B cell (primary cell): ENCODE results near the gene PPP2R2B. TPM values are rescaled to one million over a fixed set of nuclear protein-coding genes. Genes with fewer than 3 reads are reported as not detected.

Experiments
- ATAC-seq: fragments of 200-7000 bp; cut with Tn5 transposase; one replicate; pipeline ENCODE4 v1.10.0; 2021; ENCODE audit warnings: low read depth, mild to moderate bottlenecking, moderate number of reproducible peaks, moderate library complexity
- CTCF ChIA-PET: fragments of 350-600 bp; sonication (Branson Sonifier 250); formaldehyde crosslinking; loops from one replicate; lab custom pipeline; 2021; ENCODE audit warnings: antibody characterized with exemption, inconsistent platforms; lab: Charles Lee
- POLR2A ChIA-PET: fragments of 350-600 bp; sonication (Branson Sonifier 250); formaldehyde crosslinking; loops from one replicate; lab custom pipeline; 2021; ENCODE audit warnings: antibody characterized with exemption; lab: Charles Lee
- DNase-seq: peaks from one replicate; pipeline ENCODE4 v3.0.0; 2013
- H2AFZ ChIP-seq: 2 replicates; pipeline ENCODE4 v1.6.1; 2012; ENCODE audit warnings: mild to moderate bottlenecking, low read depth, low read length; ENCODE audit not compliant: insufficient read depth, poor library complexity, severe bottlenecking
- H3K27ac ChIP-seq, 2 donors: 1 replicate in 1 of 2; 2 replicates in 1 of 2; pipeline ENCODE4 v1.5.1; 2012 to 2013; ENCODE audit warnings: low read length in 2 of 2, mild to moderate bottlenecking in 2 of 2, moderate library complexity in 1 of 2
- H3K27me3 ChIP-seq, 4 experiments: fragments of 200-600 bp in 1 of 4; sonication (generic) in 1 of 4; replicated peaks in 1 of 4; 1 replicate in 2 of 4; 2 replicates in 2 of 4; pipeline versions ENCODE4 v1.6.1 to v1.7.0; 2013 to 2016; ENCODE audit warnings: low read length in 3 of 4, mild to moderate bottlenecking in 2 of 4, mixed read lengths in 1 of 4, moderate library complexity in 1 of 4; ENCODE audit not compliant: insufficient read depth in 4 of 4, control insufficient read depth in 3 of 4; ENCODE audit errors: control extremely low read depth in 1 of 4
- H3K36me3 ChIP-seq, 2 experiments: replicated peaks in 1 of 2; 1 replicate in 1 of 2; 2 replicates in 1 of 2; pipeline versions ENCODE4 v1.6.1 to v1.7.1; 2013; ENCODE audit warnings: low read length in 1 of 2; ENCODE audit not compliant: insufficient read depth in 2 of 2, control insufficient read depth in 1 of 2; ENCODE audit errors: control extremely low read depth in 1 of 2, extremely low read depth in 1 of 2
- H3K4me1 ChIP-seq, 2 donors: fragments of 200-600 bp in 1 of 2; sonication (generic) in 1 of 2; 1 replicate in 1 of 2; 2 replicates in 1 of 2; pipeline versions ENCODE4 v1.5.1 to v1.6.1; 2013 to 2017; ENCODE audit warnings: low read length in 2 of 2; ENCODE audit not compliant: control insufficient read depth in 2 of 2, insufficient read depth in 2 of 2
- H3K4me2 ChIP-seq: replicated peaks from 2 replicates; pipeline ENCODE3; 2012; ENCODE audit warnings: mild to moderate bottlenecking, low read depth, low read length; ENCODE audit not compliant: poor library complexity, severe bottlenecking
- H3K4me3 ChIP-seq, 5 experiments: fragments of 200-600 bp in 1 of 5; sonication (generic) in 1 of 5; 1 replicate in 3 of 5; 2 replicates in 2 of 5; pipeline versions ENCODE4 v1.5.1 to v1.7.0; 2011 to 2016; ENCODE audit warnings: low read length in 4 of 5, mild to moderate bottlenecking in 4 of 5, low read depth in 2 of 5, control low read depth in 1 of 5, moderate library complexity in 1 of 5; ENCODE audit not compliant: insufficient read depth in 1 of 5; ENCODE audit errors: control extremely low read depth in 1 of 5, extremely low read depth in 1 of 5
- H3K79me2 ChIP-seq: fragments of 200-600 bp; sonication (generic); one replicate; pipeline ENCODE4 v1.6.0; 2016; ENCODE audit warnings: low read length; ENCODE audit not compliant: control insufficient read depth, insufficient read depth
- H3K9ac ChIP-seq: fragments of 200-600 bp; sonication (generic); 2 replicates; pipeline ENCODE4 v1.6.1; 2017; ENCODE audit warnings: mild to moderate bottlenecking, low read length, moderate library complexity
- H3K9me3 ChIP-seq, 3 donors: one replicate each; pipeline versions ENCODE4 v1.6.1 to v1.7.1; 2013; ENCODE audit warnings: low read length in 2 of 3; ENCODE audit not compliant: control insufficient read depth in 2 of 3, insufficient read depth in 1 of 3; ENCODE audit errors: control extremely low read depth in 1 of 3
- H4K20me1 ChIP-seq: 2 replicates; pipeline ENCODE4 v1.6.0; 2012; ENCODE audit warnings: mild to moderate bottlenecking, low read length; ENCODE audit not compliant: insufficient read depth, control insufficient read depth, poor library complexity, severe bottlenecking
- H3K27ac Mint-ChIP-seq: one replicate; pipeline ENCODE4 v1.8.0; 2021; ENCODE audit warnings: mixed read lengths
- H3K27me3 Mint-ChIP-seq: one replicate; pipeline ENCODE4 v1.8.0; 2021; ENCODE audit warnings: mixed read lengths
- H3K4me1 Mint-ChIP-seq: one replicate; pipeline ENCODE4 v1.8.0; 2021; ENCODE audit warnings: mixed read lengths
- H3K4me3 Mint-ChIP-seq: one replicate; pipeline ENCODE4 v1.8.0; 2021; ENCODE audit warnings: mixed read lengths
- H3K9me3 Mint-ChIP-seq: one replicate; pipeline ENCODE4 v1.8.0; 2022; ENCODE audit warnings: mixed read lengths; ENCODE audit not compliant: insufficient read depth
- CTCF ChIP-seq: fragments of 200-600 bp; IDR thresholded peaks from one replicate; pipeline ENCODE4 v1.8.0; 2022; ENCODE audit warnings: antibody characterized with exemption, mild to moderate bottlenecking
- EZH2 ChIP-seq: IDR thresholded peaks from 2 replicates; pipeline ENCODE4 v1.6.1; 2012; ENCODE audit warnings: borderline replicate concordance, low read depth, mild to moderate bottlenecking, moderate library complexity, low read length; ENCODE audit not compliant: insufficient read depth, poor library complexity, severe bottlenecking
- WGBS: methylation state at CpG from one replicate; pipeline ENCODE4 v1.1.5; 2013; ENCODE audit warnings: missing lambda C conversion rate; ENCODE audit not compliant: insufficient coverage; 5-methylcytosine and 5-hydroxymethylcytosine counted together
- intact Hi-C: fragments of 100-400 bp; cut with micrococcal nuclease; formaldehyde crosslinking; loops from one replicate; pipeline ENCODE4 v1.10.0; 2022
- polyA plus RNA-seq: library from polyadenylated mRNA; depleted of rRNA; stranded (reverse); fragments of >200 nt; gene quantifications from 2 replicates; pipeline ENCODE4 v1.2.3, GENCODE V29; 2012
- total RNA-seq, 2 donors: library from RNA; stranded (reverse); fragments of 120-200 nt in 1 of 2; gene quantifications; 1 replicate in 1 of 2; 2 replicates in 1 of 2; pipeline versions ENCODE4 v1.2.3 to v1.2.4, GENCODE V29; 2013 to 2022

The PPP2R2B gene
- total and polyA plus RNA-seq, 2 donors (not counting 1 experiment from before 2014, with no cell fraction given), result 0.03 TPM; not detected in 1

GRCh38 chr5:146921225-146921624, 42.7 kb upstream of the PPP2R2B start:
- Mint-ChIP-seq H3K4me1 (no peaks in the 10 kb centered on the region), H3K9me3 (no peaks in the 10 kb centered on the region), H3K27me3 (no peaks in the 10 kb centered on the region), H3K4me3 (no peak overlapping the region), H3K27ac (no peak overlapping the region)
- no peak for DNase-seq
- CTCF ChIA-PET, result no interaction called here
- no peak overlapping the region for H3K9ac ChIP-seq
- ATAC-seq, result no peak
- H3K79me2 ChIP-seq, result no peaks in the 10 kb centered on the region
- H3K27ac ChIP-seq, result no peak overlapping the region
- no peaks in the 10 kb centered on the region for H3K9me3 ChIP-seq
- no peaks in the 10 kb centered on the region for H4K20me1 ChIP-seq
- intact Hi-C loops, result no loop called here
- H3K27me3 ChIP-seq, result no peaks in the 10 kb centered on the region
- no peak overlapping the region for H3K4me3 ChIP-seq
- H3K4me1 ChIP-seq, result no peaks in the 10 kb centered on the region
- 95% methylated on average over 2 of the region's 4 CpGs for WGBS
- no peak for TF ChIP-seq CTCF
- no peak for TF ChIP-seq EZH2
- H3K36me3 ChIP-seq, result no peaks in the 10 kb centered on the region
- H3K4me2 ChIP-seq, result no peak overlapping the region
- POLR2A ChIA-PET, result no interaction called here
- H2AFZ ChIP-seq, result no peak overlapping the region

DNA sequence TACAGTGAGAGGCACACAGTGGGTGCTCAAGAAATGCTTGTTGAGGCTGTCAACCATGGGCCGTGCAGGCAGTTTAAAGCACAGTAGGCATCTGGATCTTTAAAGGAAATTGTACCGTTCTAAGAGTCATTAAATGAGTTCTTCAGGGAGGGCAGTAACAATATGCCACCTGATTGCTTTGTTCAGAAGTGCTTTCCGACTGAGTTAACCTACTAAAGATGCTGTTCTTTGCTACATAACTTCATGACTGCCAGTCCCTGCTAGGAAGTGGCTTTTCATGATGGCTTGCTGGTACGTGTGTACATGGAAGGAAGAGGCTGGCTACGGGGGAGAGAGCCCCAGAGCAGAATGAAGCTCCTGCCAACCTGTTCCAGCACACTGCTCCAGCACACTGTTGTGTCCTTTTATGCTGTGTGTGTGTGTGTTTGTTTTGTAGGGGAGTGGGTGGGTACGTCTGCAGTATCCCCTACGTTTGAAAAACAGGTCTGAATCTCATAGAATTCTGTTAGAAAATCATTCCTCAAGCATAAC, 41.9 kb upstream of the PPP2R2B start:
- H3K27ac ChIP-seq, result no peak overlapping the region
- H3K27me3 Mint-ChIP-seq, result peaks cover 1% of the 10 kb centered on the region
- intact Hi-C loops, result no loop called here
- no peaks in the 10 kb centered on the region for H3K9me3 Mint-ChIP-seq
- no peaks in the 10 kb centered on the region for H3K79me2 ChIP-seq
- no peaks in the 10 kb centered on the region for H3K36me3 ChIP-seq
- no peak overlapping the region for H3K9ac ChIP-seq
- no peak overlapping the region for H3K4me3 ChIP-seq
- no peak overlapping the region for H2AFZ ChIP-seq
- WGBS, result 67% methylated on average over 4 of the region's 7 CpGs
- H4K20me1 ChIP-seq, result no peaks in the 10 kb centered on the region
- no peak overlapping the region for H3K4me2 ChIP-seq
- POLR2A ChIA-PET, result no interaction called here
- H3K27me3 ChIP-seq, result no peaks in the 10 kb centered on the region
- no peak for ATAC-seq
- no peak overlapping the region for H3K4me3 Mint-ChIP-seq
- no peak overlapping the region for H3K27ac Mint-ChIP-seq
- no peaks in the 10 kb centered on the region for H3K9me3 ChIP-seq
- DNase-seq, result no peak
- no peaks in the 10 kb centered on the region for H3K4me1 Mint-ChIP-seq
- no peak for TF ChIP-seq CTCF
- no peak for TF ChIP-seq EZH2
- no peaks in the 10 kb centered on the region for H3K4me1 ChIP-seq
- CTCF ChIA-PET, result no interaction called here
